Panc1 (cell line): ENCODE results near the gene PAPPA. TPM values are rescaled to one million over a fixed set of nuclear protein-coding genes. Genes with fewer than 3 reads are reported as not detected.

Experiments used
- ATAC-seq: fragments of 200-7000 bp; cut with Tn5 transposase; 2 replicates; pipeline ENCODE4 v1.9.1; 2020; ENCODE audit warnings: mild to moderate bottlenecking, moderate library complexity
- BruUV-seq: library from RNA; stranded (reverse); fragments of 400-500 nt; replicated peaks from 2 replicates; lab custom pipeline; 2021; lab: Mats Ljungman, UMichigan
- CTCF ChIA-PET: fragments of 300-600 bp; sonication (Branson Sonifier 250); formaldehyde crosslinking; loops from one replicate; lab custom pipeline; 2022; ENCODE audit warnings: antibody characterized with exemption; lab: Charles Lee
- POLR2A ChIA-PET: fragments of 300-600 bp; sonication (Branson Sonifier 250); formaldehyde crosslinking; loops from one replicate; lab custom pipeline; 2022; ENCODE audit warnings: antibody characterized with exemption; lab: Charles Lee
- DNase-seq: peaks from one replicate; pipeline ENCODE4 v3.0.0-alpha.2; 2010; ENCODE audit warnings: low read depth, low spot score
- H3K27ac ChIP-seq: 2 replicates; pipeline ENCODE4 v1.5.1; 2011; ENCODE audit warnings: mild to moderate bottlenecking, low read length, inconsistent platforms
- H3K27me3 ChIP-seq: fragments of 200-500 bp; sonication (Bioruptor generic); 2 replicates; pipeline ENCODE4 v1.6.0; 2014; ENCODE audit warnings: low read length, inconsistent platforms; ENCODE audit not compliant: control insufficient read depth, insufficient read depth
- H3K36me3 ChIP-seq: fragments of 200-500 bp; sonication (Bioruptor generic); 2 replicates; pipeline ENCODE4 v1.5.1; 2014; ENCODE audit warnings: inconsistent platforms, mild to moderate bottlenecking, low read length, moderate library complexity; ENCODE audit not compliant: control insufficient read depth, insufficient read depth
- H3K4me1 ChIP-seq: 2 replicates; pipeline ENCODE4 v1.5.1; 2011; ENCODE audit warnings: inconsistent platforms, mild to moderate bottlenecking, low read length, moderate library complexity; ENCODE audit not compliant: control insufficient read depth, insufficient read depth
- H3K4me3 ChIP-seq, 2 experiments: 2 replicates each; pipeline ENCODE4 v1.5.1; 2011 to 2012; ENCODE audit warnings: low read depth in 2 of 2, low read length in 2 of 2, mild to moderate bottlenecking in 2 of 2, inconsistent platforms in 1 of 2, moderate library complexity in 1 of 2
- H3K9me3 ChIP-seq: fragments of 200-500 bp; sonication (Bioruptor generic); 2 replicates; pipeline ENCODE4 v1.5.1; 2014; ENCODE audit warnings: low read depth, mild to moderate bottlenecking, inconsistent platforms, low read length, moderate library complexity; ENCODE audit not compliant: control insufficient read depth, insufficient read depth
- POLR2AphosphoS5 ChIP-seq: IDR thresholded peaks from 2 replicates; pipeline ENCODE4 v1.6.1; 2012; ENCODE audit warnings: mild to moderate bottlenecking, low read depth, low read length, moderate library complexity
- SIN3A ChIP-seq: IDR thresholded peaks from 2 replicates; pipeline ENCODE4 v1.6.1; 2012; ENCODE audit warnings: low read depth, mild to moderate bottlenecking, low read length, moderate library complexity, borderline replicate concordance; ENCODE audit not compliant: insufficient read depth
- TCF7L2 ChIP-seq: IDR thresholded peaks from 2 replicates; pipeline ENCODE4 v1.6.1; 2011; ENCODE audit warnings: mild to moderate bottlenecking, low read depth, low read length, inconsistent platforms
- in situ Hi-C: cut with HindIII; loops from 2 replicates; pipeline ENCODE4 v1.10.0; 2016; ENCODE audit warnings: low sequenced_read_pairs, low pct_unique_long_range_greater_than_20kb
- intact Hi-C: fragments of 100-400 bp; cut with micrococcal nuclease; formaldehyde crosslinking; loops from one replicate; pipeline ENCODE4 v1.10.0; 2022; ENCODE audit not compliant: unreplicated experiment
- total RNA-seq: library from RNA; stranded (reverse); gene quantifications from one replicate; pipeline ENCODE4 v1.2.1, GENCODE V29; 2021; ENCODE audit not compliant: unreplicated experiment
- TF ChIP-seq, protein P1 (sequence below): fragments of 450-650 bp; IDR thresholded peaks from 2 replicates; pipeline ENCODE4 v1.5.1; 2017; ENCODE audit warnings: mild to moderate bottlenecking
- TF ChIP-seq, protein P2 (sequence below), 2 experiments: IDR thresholded peaks; 2 replicates each; pipeline ENCODE4 v1.6.1; 2011 to 2012; ENCODE audit warnings: low read depth in 2 of 2, control low read depth in 1 of 2, low read length in 1 of 2, mild to moderate bottlenecking in 1 of 2, moderate library complexity in 1 of 2; ENCODE audit not compliant: insufficient read depth in 1 of 2

PAPPA gene
- total RNA-seq, 1 experiment from 2014 or later = 1.2 TPM

DNA sequence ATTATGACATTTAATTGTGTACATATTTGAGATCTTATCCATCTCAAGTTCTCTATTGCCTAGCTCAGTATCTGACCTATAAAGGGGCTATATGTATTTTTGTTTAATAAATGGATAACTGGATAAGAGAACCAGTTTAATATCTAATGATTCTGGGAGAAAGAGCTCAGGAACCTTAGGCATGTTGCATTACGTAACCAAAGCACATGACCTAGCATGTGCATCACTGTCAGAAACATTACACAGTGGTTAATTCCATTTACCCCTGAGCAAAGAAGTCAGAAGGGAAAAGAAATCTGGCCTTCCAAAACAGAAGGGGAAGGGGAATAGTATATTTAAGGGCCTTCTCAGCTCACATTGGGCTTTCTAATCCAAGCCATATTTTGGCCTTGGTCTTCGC is 12.3 kb downstream of the PAPPA start:
- CTCF ChIA-PET = no interaction called here
- Histone ChIP-seq H3K9me3 (no peaks in the 10 kb centered on the region), H3K4me3 (no peak overlapping the region), H3K36me3 (no peaks in the 10 kb centered on the region), H3K27me3 (no peaks in the 10 kb centered on the region), H3K4me1 (no peaks in the 10 kb centered on the region), H3K27ac (no peak overlapping the region)
- TF ChIP-seq TCF7L2 = no peak
- TF ChIP-seq POLR2AphosphoS5 = no peak
- TF ChIP-seq, protein P1, sequence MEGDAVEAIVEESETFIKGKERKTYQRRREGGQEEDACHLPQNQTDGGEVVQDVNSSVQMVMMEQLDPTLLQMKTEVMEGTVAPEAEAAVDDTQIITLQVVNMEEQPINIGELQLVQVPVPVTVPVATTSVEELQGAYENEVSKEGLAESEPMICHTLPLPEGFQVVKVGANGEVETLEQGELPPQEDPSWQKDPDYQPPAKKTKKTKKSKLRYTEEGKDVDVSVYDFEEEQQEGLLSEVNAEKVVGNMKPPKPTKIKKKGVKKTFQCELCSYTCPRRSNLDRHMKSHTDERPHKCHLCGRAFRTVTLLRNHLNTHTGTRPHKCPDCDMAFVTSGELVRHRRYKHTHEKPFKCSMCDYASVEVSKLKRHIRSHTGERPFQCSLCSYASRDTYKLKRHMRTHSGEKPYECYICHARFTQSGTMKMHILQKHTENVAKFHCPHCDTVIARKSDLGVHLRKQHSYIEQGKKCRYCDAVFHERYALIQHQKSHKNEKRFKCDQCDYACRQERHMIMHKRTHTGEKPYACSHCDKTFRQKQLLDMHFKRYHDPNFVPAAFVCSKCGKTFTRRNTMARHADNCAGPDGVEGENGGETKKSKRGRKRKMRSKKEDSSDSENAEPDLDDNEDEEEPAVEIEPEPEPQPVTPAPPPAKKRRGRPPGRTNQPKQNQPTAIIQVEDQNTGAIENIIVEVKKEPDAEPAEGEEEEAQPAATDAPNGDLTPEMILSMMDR = no peak
- no peak for TF ChIP-seq SIN3A
- TF ChIP-seq, protein P2, sequence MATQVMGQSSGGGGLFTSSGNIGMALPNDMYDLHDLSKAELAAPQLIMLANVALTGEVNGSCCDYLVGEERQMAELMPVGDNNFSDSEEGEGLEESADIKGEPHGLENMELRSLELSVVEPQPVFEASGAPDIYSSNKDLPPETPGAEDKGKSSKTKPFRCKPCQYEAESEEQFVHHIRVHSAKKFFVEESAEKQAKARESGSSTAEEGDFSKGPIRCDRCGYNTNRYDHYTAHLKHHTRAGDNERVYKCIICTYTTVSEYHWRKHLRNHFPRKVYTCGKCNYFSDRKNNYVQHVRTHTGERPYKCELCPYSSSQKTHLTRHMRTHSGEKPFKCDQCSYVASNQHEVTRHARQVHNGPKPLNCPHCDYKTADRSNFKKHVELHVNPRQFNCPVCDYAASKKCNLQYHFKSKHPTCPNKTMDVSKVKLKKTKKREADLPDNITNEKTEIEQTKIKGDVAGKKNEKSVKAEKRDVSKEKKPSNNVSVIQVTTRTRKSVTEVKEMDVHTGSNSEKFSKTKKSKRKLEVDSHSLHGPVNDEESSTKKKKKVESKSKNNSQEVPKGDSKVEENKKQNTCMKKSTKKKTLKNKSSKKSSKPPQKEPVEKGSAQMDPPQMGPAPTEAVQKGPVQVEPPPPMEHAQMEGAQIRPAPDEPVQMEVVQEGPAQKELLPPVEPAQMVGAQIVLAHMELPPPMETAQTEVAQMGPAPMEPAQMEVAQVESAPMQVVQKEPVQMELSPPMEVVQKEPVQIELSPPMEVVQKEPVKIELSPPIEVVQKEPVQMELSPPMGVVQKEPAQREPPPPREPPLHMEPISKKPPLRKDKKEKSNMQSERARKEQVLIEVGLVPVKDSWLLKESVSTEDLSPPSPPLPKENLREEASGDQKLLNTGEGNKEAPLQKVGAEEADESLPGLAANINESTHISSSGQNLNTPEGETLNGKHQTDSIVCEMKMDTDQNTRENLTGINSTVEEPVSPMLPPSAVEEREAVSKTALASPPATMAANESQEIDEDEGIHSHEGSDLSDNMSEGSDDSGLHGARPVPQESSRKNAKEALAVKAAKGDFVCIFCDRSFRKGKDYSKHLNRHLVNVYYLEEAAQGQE (IDR thresholded peaks at IDR 0.05; ENCODE audit: insufficient read depth in 1 of 2, low read depth in 2 of 2, low read length in 1 of 2) = no peak
- in situ Hi-C loops (no loop called here), intact Hi-C loops (no loop called here)
- POLR2A ChIA-PET = no interaction called here
- BruUV-seq = no TSS peak
- DNase-seq (no peak), ATAC-seq (no peak)

DNA sequence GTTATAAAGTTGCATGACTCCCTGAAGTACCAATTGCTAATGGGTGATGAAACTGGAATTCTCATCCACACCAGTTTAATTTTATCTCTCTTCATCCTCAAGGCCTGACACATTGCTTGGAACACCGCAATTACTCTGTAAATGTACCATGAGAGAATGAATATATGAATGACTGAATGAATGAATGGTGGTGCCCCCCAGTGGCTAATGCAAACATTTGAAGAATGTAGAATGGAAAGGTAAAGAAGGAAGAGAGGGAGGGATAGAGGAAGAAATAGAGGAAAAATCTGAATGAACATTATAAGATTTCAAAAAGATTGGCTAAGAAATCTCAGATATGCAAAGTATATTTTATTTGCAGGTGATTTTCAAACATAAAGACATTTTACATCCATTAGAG is 13.1 kb downstream of the PAPPA start:
- Histone ChIP-seq H3K4me3 (no peak overlapping the region), H3K9me3 (no peaks in the 10 kb centered on the region), H3K36me3 (no peaks in the 10 kb centered on the region), H3K27me3 (no peaks in the 10 kb centered on the region), H3K4me1 (no peaks in the 10 kb centered on the region), H3K27ac (no peak overlapping the region)
- POLR2A ChIA-PET = no interaction called here
- intact Hi-C loops = no loop called here
- DNase-seq = no peak
- TF ChIP-seq, protein P1 = peak; percentile 8; the same call in 1 of the 2 replicates
- TF ChIP-seq POLR2AphosphoS5 = no peak
- in situ Hi-C loops = no loop called here
- CTCF ChIA-PET = no interaction called here
- no peak for ATAC-seq
- BruUV-seq = no TSS peak
